ENCODE data around the gene HSD17B11.
"Not testable (repeated sequence)": the region's sequence is repeated elsewhere in the genome, so short reads cannot be mapped to it uniquely, and the experiment has no call there.

The HSD17B11 gene

GRCh38 chr4:87399954-87400353, 9.0 kb upstream of the HSD17B11 start:
- no peak overlapping the region for H3K4me3 ChIP-seq (replicated peaks; ENCODE audit: insufficient read depth, low read length)
- no peak for DNase-seq (ENCODE audit: low read depth in 1 of 2, low spot score in 1 of 2)
- no peak for TF ChIP-seq POLR2AphosphoS5 (IDR thresholded peaks at IDR 0.05; ENCODE audit: low read depth)
- TF ChIP-seq SPI1 (IDR thresholded peaks at IDR 0.05; ENCODE audit: borderline replicate concordance, low read depth), result no peak
- TF ChIP-seq GABPA (IDR thresholded peaks at IDR 0.05; ENCODE audit: low read depth), result no peak
- no peak for TF ChIP-seq REST (IDR thresholded peaks at IDR 0.05; ENCODE audit: insufficient replicate concordance, low read depth)
- no peak for TF ChIP-seq CTCF (IDR thresholded peaks at IDR 0.05; ENCODE audit: insufficient read depth, low read length)
- no peak overlapping the region for H3K27ac ChIP-seq (replicated peaks)
- no peaks in the 10 kb centered on the region for H3K27me3 ChIP-seq (ENCODE audit: insufficient read depth, poor library complexity, severe bottlenecking)

- TF ChIP-seq REST (IDR thresholded peaks at IDR 0.05; ENCODE audit: insufficient replicate concordance, low read depth), result no peak
- TF ChIP-seq POLR2AphosphoS5 (IDR thresholded peaks at IDR 0.05; ENCODE audit: low read depth), result no peak
- TF ChIP-seq SPI1 (IDR thresholded peaks at IDR 0.05; ENCODE audit: borderline replicate concordance, low read depth), result no peak
- no peak for TF ChIP-seq GABPA (IDR thresholded peaks at IDR 0.05; ENCODE audit: low read depth)
- TF ChIP-seq CTCF (IDR thresholded peaks at IDR 0.05; ENCODE audit: insufficient read depth, low read length), result no peak
- Histone ChIP-seq H3K27ac (replicated peaks) (no peak overlapping the region), H3K4me3 (replicated peaks; ENCODE audit: insufficient read depth, low read length) (no peak overlapping the region), H3K27me3 (ENCODE audit: insufficient read depth, poor library complexity, severe bottlenecking) (no peaks in the 10 kb centered on the region)
- DNase-seq (ENCODE audit: low read depth in 1 of 2, low spot score in 1 of 2), result no peak
These were observed 8.2 kb upstream of the HSD17B11 start for GRCh38 chr4:87399148-87399547.

GRCh38 chr4:87395851-87396250, 4.9 kb upstream of the HSD17B11 start:
- H3K27ac ChIP-seq (replicated peaks); H3K27me3 ChIP-seq (ENCODE audit: insufficient read depth, poor library complexity, severe bottlenecking); H3K4me3 ChIP-seq (replicated peaks; ENCODE audit: insufficient read depth, low read length); DNase-seq (ENCODE audit: low read depth in 1 of 2, low spot score in 1 of 2): not testable (repeated sequence)

- H3K4me3 ChIP-seq (replicated peaks; ENCODE audit: insufficient read depth, low read length); H3K27ac ChIP-seq (replicated peaks); H3K27me3 ChIP-seq (ENCODE audit: insufficient read depth, poor library complexity, severe bottlenecking); DNase-seq (ENCODE audit: low read depth in 1 of 2, low spot score in 1 of 2): not testable (repeated sequence)
These were observed 4.1 kb upstream of the HSD17B11 start for GRCh38 chr4:87395073-87395472.

- no peak overlapping the region for H3K4me3 ChIP-seq (replicated peaks; ENCODE audit: insufficient read depth, low read length)
- H3K27ac ChIP-seq (replicated peaks), result no peak overlapping the region
- peak in 1 of 2 experiments; percentile 47 for DNase-seq (ENCODE audit: low read depth in 1 of 2, low spot score in 1 of 2)
- H3K27me3 ChIP-seq (ENCODE audit: insufficient read depth, poor library complexity, severe bottlenecking), result no peaks in the 10 kb centered on the region
- TF ChIP-seq POLR2AphosphoS5 (IDR thresholded peaks at IDR 0.05; ENCODE audit: low read depth) (no peak), CTCF (IDR thresholded peaks at IDR 0.05; ENCODE audit: insufficient read depth, low read length) (no peak), GABPA (IDR thresholded peaks at IDR 0.05; ENCODE audit: low read depth) (no peak), REST (IDR thresholded peaks at IDR 0.05; ENCODE audit: insufficient replicate concordance, low read depth) (no peak), SPI1 (IDR thresholded peaks at IDR 0.05; ENCODE audit: borderline replicate concordance, low read depth) (no peak)
These were observed 1.2 kb upstream of the HSD17B11 start for GRCh38 chr4:87392183-87392582.
